Osteoblast (primary cell): ENCODE measurements around the gene CLTA. TPM values are rescaled to one million over a fixed set of nuclear protein-coding genes. Genes with fewer than 3 reads are reported as not detected.
A peak's percentile ranks its signal among the peaks of the same experiment; 100 is the strongest.

ENCODE experiments used
- DNase-seq: peaks from one replicate; pipeline ENCODE4 v3.0.0; 2011; ENCODE audit warnings: low spot score, mixed read lengths; ENCODE audit not compliant: insufficient read length; ENCODE audit errors: missing footprints
- H2AFZ ChIP-seq: 2 replicates; pipeline ENCODE4 v1.6.0; 2011; ENCODE audit warnings: mild to moderate bottlenecking, low read length
- H3K27ac ChIP-seq: 2 replicates; pipeline ENCODE4 v1.5.1; 2011; ENCODE audit warnings: mild to moderate bottlenecking, low read depth, low read length, moderate library complexity
- H3K27me3 ChIP-seq: 2 replicates; pipeline ENCODE4 v1.6.0; 2012; ENCODE audit warnings: mild to moderate bottlenecking, control low read depth, inconsistent platforms, low read length, moderate library complexity; ENCODE audit not compliant: insufficient read depth
- H3K36me3 ChIP-seq: 2 replicates; pipeline ENCODE4 v1.5.1; 2011; ENCODE audit warnings: mild to moderate bottlenecking, low read length, control low read depth, moderate library complexity; ENCODE audit not compliant: insufficient read depth
- H3K4me1 ChIP-seq: 2 replicates; pipeline ENCODE4 v1.5.1; 2011; ENCODE audit warnings: mild to moderate bottlenecking, low read length, control low read depth, moderate library complexity; ENCODE audit not compliant: insufficient read depth
- H3K4me2 ChIP-seq: 2 replicates; pipeline ENCODE4 v1.6.0; 2011; ENCODE audit warnings: mild to moderate bottlenecking, low read length; ENCODE audit not compliant: insufficient read depth
- H3K4me3 ChIP-seq: fragments of 200-600 bp; sonication (generic); 3 replicates; pipeline ENCODE4 v1.5.1; 2012; ENCODE audit warnings: mild to moderate bottlenecking, low read length, inconsistent platforms; ENCODE audit not compliant: insufficient read depth
- H3K79me2 ChIP-seq: 2 replicates; pipeline ENCODE4 v1.6.0; 2012; ENCODE audit warnings: mild to moderate bottlenecking, low read length, control low read depth, inconsistent platforms; ENCODE audit not compliant: insufficient read depth
- H3K9me3 ChIP-seq: 2 replicates; pipeline ENCODE4 v1.5.1; 2011; ENCODE audit warnings: low read depth, low read length, control low read depth
- H4K20me1 ChIP-seq: 2 replicates; pipeline ENCODE4 v1.6.0; 2012; ENCODE audit warnings: mild to moderate bottlenecking, low read length, control low read depth; ENCODE audit not compliant: insufficient read depth
- CTCF ChIP-seq: IDR thresholded peaks from 2 replicates; pipeline ENCODE4 v1.5.1; 2011; ENCODE audit warnings: mild to moderate bottlenecking, low read depth, low read length, moderate library complexity; ENCODE audit errors: extremely low read depth
- total RNA-seq: library from RNA; depleted of rRNA; stranded (reverse); fragments of >200 nt; gene quantifications from 2 replicates; pipeline ENCODE4 v1.2.3, GENCODE V29; 2012

The CLTA gene
- total RNA-seq, 1 donor = 262 TPM

GRCh38 chr9:36191290-36191645 lies 547 bp downstream of the CLTA start:
- peaks cover 56% of the 10 kb centered on the region for H3K79me2 ChIP-seq
- no peaks in the 10 kb centered on the region for H3K9me3 ChIP-seq
- H4K20me1 ChIP-seq = peaks cover 37% of the 10 kb centered on the region
- H3K27ac ChIP-seq = peak overlapping the region; percentile 92
- peak overlapping the region; percentile 88 for H3K4me3 ChIP-seq
- peak; percentile 76 for DNase-seq
- peak overlapping the region; percentile 96 for H3K4me2 ChIP-seq
- H3K36me3 ChIP-seq = peaks cover 17% of the 10 kb centered on the region
- H3K27me3 ChIP-seq = no peaks in the 10 kb centered on the region
- no peak overlapping the region for H2AFZ ChIP-seq
- H3K4me1 ChIP-seq = peaks cover 45% of the 10 kb centered on the region
- TF ChIP-seq CTCF = no peak

- peak overlapping the region; percentile 88 for H3K4me3 ChIP-seq
- peaks cover 17% of the 10 kb centered on the region for H3K36me3 ChIP-seq
- DNase-seq = peak; percentile 58
- peaks cover 45% of the 10 kb centered on the region for H3K4me1 ChIP-seq
- H3K9me3 ChIP-seq = no peaks in the 10 kb centered on the region
- H3K4me2 ChIP-seq = peak overlapping the region; percentile 96
- TF ChIP-seq CTCF = no peak
- peaks cover 39% of the 10 kb centered on the region for H4K20me1 ChIP-seq
- H3K79me2 ChIP-seq = peaks cover 60% of the 10 kb centered on the region
- peak overlapping the region; percentile 92 for H3K27ac ChIP-seq
- H2AFZ ChIP-seq = no peak overlapping the region
- no peaks in the 10 kb centered on the region for H3K27me3 ChIP-seq
These were observed 965 bp downstream of the CLTA start for GRCh38 chr9:36191686-36192085.

- Histone ChIP-seq H3K4me1 (peaks cover 43% of the 10 kb centered on the region), H2AFZ (no peak overlapping the region), H3K79me2 (peaks cover 65% of the 10 kb centered on the region), H3K9me3 (no peaks in the 10 kb centered on the region), H4K20me1 (peaks cover 44% of the 10 kb centered on the region), H3K27ac (no peak overlapping the region), H3K4me3 (peak overlapping the region; percentile 88), H3K27me3 (no peaks in the 10 kb centered on the region), H3K4me2 (peak overlapping the region; percentile 96), H3K36me3 (peaks cover 17% of the 10 kb centered on the region)
- no peak for TF ChIP-seq CTCF
- peak; percentile 61 for DNase-seq
These were observed 1.5 kb downstream of the CLTA start for GRCh38 chr9:36192196-36192595.

- DNase-seq = peak; percentile 38
- Histone ChIP-seq H2AFZ (no peak overlapping the region), H3K27me3 (no peaks in the 10 kb centered on the region), H3K4me2 (peak overlapping the region; percentile 96), H3K4me3 (peak overlapping the region; percentile 88), H3K4me1 (peaks cover 34% of the 10 kb centered on the region), H3K27ac (no peak overlapping the region), H3K36me3 (peaks cover 20% of the 10 kb centered on the region), H3K79me2 (peaks cover 73% of the 10 kb centered on the region), H3K9me3 (no peaks in the 10 kb centered on the region), H4K20me1 (peaks cover 49% of the 10 kb centered on the region)
- TF ChIP-seq CTCF = no peak
These were observed 2.3 kb downstream of the CLTA start for GRCh38 chr9:36193023-36193422.
